HG02763 (cell line): ENCODE results near the gene SETBP1.

Experiments used
- ATAC-seq: cut with Tn5 transposase; IDR thresholded peaks from one replicate; pipeline ENCODE4 v1.9.1; 2021; ENCODE audit warnings: mild to moderate bottlenecking, moderate library complexity; ENCODE audit not compliant: unreplicated experiment

Gene SETBP1

DNA sequence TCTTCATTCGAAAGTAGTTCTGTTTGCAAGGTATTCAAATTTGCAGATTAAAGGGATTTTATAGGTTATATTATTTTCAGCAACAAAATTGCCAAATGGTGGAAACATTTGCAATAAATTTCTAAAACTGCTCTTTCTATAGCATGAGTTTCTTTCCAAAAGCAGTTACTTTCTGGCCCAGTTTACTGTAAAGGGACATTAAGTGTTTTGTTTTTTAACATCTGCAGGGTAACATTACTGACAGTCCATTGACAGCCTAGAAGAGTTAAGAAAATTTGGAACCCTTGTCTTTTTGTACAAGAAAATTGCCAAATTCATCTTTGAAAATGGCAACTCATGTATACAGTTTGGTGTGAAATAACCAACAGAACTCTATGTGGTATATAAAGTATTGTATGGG, 375.1 kb downstream of the SETBP1 start:
- no peak for ATAC-seq

DNA sequence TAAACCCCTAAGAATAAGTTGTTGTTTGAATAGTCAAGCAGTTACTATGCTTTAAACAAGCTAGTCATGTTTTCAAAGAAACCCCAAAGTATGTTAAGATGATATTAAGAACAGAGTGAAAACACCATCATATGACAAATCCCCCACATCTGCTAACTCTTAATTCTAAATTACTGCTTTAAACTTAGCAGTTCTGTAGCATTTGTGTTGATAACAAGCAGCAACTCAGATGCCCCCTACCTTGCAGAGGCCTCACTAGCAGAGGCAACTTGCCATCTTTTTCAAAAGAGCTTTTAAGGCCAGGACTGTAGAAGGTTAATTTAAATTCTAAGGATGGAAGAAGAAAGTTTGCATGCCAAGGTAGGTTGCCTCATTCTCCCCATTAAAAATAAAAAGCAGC, 376.2 kb downstream of the SETBP1 start:
- ATAC-seq = no peak

DNA sequence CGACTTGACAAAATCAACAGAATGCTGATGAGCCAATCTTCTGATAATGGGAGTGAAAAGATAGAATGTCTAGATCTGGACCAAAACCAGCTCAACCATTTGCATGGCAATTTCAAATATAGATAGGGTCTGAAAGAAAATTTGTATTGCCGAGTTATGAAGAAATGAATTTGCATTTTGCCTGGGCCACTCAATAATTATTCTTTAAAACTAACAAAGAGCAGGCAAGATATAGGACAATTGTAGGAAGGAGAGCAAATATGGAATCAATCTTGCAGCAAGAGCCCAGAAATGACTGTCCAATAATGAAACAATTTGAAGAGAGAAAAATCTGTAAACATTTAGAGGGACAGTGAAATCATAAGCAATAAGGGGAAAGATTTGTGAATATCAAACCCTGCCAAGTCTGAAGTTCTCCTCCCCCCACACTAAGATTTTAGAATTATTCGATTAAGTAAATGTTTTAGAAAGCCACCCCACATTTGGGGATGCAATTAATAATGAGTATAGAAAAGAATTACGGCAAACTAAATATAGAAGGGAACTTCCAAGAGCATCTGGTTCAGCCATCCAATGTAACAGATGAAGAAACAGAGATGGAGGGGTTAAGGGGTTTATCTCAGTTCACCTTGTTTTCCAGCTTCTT, 377.4 kb downstream of the SETBP1 start:
- ATAC-seq = no peak

DNA sequence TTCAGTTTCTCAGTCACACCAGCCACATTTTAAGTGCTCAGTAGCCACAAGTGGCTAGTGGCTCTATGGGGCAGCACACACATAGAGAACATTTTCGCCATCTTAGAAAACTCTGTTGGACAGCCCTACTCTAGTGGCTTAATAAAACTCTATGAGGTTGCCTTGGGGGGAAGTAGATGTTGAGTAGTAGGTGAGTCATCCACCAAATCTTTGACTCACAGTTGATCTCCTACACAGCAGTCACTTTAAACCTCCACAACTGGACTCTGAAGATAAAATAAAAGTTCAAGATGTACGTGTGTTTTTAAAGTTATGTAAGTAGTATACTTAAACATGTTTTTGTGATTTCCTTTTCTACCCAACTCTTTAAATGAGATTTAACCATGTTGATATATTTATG, 379.0 kb downstream of the SETBP1 start:
- ATAC-seq = no peak

DNA sequence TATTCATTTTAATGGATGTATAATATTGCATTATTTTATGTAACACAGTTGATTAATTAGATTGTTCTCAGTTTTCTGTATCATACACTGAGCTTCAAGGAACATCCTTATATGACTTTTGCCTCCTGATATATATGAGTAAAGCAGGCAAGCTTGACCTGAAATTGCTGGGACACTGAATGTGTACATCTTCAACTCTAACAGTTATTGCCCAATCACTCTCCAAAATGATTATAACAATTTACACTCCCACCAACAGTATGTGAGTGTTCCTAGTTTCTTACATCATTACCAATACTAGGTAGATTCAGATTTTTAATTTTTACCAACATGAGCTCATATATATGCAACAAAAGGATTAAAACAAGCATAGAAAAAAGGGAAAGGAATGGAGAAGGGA, 379.4 kb downstream of the SETBP1 start:
- no peak for ATAC-seq

DNA sequence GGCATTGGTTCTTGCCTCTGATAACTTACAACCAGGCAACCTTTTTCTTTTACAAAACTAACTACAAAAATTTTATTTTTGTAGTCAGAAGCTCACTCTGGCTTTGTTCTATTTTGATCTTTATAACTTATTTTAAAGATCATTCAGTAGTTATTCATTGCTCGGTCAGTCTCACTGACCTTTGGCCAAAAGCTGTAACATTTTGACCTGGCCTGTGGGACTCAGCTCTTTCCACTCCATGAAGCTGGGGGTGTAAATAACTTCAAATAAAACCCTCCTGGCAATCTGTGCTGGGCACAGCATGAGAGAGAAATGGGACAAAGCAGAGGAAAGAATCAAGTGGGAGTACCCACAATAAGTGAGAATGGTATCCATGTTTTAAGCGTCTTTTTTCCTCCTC, 380.7 kb downstream of the SETBP1 start:
- no peak for ATAC-seq

DNA sequence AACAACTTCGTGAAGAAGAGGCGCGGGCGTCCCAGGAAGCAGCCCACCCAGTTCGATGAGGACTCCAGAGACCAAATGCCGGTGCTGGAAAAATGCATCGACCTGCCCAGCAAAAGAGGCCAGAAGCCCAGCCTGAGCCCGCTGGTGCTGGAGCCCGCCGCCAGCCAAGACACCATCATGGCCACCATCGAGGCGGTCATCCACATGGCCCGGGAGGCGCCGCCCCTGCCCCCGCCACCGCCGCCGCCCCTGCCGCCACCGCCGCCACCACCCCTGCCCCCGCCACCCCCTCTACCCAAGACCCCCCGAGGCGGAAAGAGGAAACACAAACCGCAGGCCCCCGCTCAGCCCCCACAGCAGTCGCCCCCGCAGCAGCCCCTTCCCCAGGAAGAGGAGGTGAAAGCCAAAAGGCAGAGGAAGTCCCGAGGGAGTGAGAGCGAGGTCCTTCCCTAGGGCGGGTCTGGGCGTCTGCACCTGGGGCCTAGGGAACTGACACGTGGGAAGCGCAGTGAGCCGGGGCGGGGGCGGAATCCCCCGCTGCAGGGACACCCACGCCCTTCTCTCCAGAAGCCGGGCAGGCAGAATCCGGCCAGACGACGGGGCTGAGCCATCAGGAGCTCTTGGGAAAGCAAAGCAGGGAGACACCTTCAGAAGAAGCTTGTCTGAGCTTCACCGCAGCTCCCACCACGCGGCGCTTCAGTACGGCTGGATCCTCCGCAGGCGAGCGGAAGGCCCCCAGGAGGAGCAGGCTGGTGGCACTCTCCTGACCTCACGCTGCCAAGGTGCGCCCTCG, 382.8 kb downstream of the SETBP1 start:
- ATAC-seq = no peak

DNA sequence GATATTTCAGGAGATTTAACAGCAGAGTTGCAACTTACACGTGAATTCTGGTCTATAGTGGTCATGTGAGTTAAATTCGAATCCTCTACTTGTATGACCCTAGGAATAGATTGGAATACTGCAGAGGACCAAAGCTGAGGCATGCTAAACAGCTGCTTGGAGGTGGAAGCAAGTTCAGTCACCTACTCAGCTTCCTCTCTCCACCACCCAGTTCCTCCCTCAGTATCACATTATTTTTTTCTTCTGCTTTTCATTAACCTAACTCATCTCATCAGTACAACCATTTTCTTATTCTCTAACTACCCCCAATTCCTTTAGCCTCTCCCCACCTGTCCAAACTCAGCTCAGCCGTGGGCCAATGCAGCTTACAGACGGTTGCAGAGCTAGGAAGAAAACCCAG, 385.5 kb downstream of the SETBP1 start:
- no peak for ATAC-seq

DNA sequence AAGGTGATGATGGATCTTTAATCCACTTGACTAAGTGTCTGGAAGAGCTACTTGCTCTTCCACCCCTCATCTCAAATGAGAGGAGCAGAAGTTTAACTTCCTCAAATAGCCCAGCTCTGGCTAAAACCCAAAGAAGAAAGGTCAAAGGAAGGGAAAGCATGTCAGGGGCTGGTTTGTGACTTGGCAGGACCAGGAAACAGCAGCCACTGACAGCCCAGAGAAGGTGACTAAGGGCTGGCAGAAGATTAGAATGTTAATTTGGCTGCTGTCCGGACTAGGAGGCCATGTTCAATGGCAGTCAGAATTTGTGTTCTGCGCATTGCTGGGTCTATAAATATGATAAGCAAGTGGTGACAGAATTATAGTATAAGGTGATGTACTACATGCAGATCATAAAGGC, 386.2 kb downstream of the SETBP1 start:
- no peak for ATAC-seq

DNA sequence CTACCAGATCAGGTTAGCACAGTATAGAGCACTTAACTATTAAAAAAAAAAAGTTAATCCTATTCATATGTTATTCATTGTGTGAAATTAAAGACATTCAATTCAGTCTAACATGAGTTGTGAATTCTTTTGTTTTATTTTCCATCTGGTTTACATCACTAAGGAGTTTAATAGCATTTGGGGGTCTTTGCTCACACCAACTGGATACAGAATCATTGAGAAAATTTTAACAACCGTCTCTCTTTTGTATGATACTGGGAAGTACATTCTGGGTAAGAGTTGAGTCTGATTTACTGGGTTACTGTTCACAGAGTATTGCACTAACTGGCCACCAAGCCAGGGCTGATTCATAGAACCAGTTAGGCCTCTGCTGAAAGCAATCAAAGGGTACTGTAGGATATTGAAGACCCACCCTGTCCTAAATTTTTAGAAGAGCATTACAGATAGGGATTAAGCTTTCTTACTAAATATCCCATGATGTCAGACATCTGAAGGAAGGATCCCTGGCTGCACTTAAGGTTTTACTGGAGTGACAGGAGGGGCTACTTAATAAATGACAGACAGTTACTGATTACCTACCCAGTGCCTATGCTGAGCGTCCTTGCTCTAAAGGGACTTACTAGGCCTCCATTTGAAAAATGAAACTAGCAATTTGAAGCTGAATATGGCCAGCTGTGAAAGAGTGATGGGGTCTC, 387.9 kb downstream of the SETBP1 start:
- no peak for ATAC-seq

DNA sequence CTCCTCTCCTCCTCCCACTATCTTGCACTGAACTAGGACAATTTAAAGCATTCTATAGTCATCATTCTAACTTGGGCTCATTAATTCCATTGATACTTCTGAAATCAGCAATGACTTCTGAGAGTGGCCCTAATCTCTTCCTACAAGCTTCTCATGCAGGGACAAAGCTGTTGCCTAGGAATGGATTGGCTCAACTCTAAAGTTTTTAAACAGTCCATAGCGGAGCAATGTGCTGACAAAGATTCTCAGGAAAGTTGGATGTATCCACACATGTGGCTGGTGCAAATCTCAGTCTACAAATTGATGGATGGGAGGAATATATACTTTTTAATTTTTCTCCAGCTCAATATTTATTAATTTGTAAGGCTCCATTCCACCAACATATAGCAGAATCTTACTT, 388.9 kb downstream of the SETBP1 start:
- ATAC-seq = no peak

DNA sequence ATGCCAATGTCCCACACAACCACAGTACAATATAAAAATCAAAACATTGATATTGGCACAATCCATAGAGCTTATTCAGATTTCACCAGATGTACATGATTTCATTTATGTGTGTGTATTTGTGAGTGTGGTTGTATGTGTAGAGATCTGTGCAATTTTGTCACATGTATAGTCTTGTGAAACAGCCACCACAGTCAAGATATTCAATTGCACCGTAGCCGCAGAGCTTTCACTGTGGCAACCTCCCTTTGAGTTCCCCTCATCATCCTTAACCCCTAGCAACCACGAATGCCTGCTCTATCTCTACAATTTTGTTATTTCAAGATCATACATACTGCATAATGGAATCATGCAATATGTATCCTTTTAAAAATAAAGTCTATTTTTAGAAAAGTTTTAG, 391.3 kb downstream of the SETBP1 start:
- ATAC-seq = no peak

DNA sequence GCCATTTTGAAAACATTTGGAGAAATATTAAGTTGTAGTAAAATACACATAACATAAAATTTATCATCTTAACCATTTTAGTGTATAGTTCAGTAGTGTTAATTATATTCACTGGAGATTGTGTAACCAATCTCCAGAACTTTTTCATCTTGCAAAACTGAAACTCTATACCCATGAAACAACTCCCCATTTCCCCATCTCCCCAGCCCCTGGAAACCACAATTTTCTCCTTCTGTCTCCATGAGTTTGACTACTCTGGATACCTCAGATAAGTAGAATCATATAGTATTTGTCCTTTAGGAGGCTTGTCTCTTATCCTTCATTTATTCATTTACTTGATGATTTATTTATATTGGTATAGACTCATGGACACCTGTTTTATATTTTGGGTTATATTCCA, 392.9 kb downstream of the SETBP1 start:
- ATAC-seq = no peak

DNA sequence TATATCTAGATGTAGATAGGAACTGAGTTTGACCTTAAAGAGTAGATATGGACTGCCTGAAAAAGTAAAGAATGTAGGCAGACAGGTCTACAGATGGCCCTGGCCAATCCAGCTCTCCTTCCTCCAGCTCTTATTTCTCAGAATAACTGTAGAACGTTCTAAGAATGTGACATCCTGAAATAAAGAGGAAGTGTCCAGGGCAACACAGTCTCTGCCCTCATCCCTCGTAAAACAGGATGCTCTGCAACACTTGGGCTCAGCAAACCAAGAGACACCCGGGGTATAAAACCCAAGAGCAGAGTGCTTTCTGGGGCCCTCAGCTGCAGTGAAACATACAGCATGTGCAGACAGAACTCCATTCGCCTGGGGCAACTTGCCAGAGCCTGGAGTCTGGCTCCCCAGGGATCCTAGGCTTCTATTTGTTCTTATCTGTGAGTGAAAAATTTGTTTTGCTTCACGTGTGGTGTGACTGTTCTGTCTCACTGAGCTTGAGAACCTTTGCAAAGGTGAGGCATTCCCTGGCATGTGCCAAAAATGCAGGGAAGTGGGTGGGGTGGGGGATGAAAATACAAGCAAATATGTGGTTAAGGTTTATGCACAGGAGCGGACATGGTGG, 401.0 kb downstream of the SETBP1 start:
- ATAC-seq = no peak

DNA sequence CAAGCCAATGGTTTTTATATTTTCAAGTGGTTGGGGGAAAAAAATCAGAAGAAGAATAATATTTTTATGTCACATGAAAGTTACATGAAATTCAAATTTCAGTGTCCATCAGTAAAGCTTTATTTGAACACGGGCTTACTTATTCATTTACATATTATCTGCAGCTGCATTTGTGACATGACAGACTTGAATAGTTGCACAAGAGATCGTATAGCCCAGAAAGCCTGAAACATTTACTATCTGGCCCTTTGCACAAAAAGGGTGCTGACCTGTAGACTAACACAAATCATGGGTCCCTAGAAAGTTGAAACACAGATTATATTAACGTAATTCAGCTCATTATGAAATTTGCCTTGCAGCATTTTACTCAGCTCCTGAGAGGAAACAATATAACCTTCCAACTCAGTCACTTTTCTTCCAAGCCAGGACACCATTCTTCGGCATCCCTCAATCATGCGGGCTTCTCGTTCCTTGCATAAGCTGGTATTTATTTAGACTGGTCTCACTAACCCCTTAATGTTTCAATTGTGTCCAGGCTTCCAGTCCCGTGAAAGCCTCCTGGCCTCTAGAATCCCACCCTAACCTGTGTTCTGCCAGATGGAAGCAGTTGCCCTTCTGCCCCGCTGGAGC, 402.7 kb downstream of the SETBP1 start:
- ATAC-seq = no peak

DNA sequence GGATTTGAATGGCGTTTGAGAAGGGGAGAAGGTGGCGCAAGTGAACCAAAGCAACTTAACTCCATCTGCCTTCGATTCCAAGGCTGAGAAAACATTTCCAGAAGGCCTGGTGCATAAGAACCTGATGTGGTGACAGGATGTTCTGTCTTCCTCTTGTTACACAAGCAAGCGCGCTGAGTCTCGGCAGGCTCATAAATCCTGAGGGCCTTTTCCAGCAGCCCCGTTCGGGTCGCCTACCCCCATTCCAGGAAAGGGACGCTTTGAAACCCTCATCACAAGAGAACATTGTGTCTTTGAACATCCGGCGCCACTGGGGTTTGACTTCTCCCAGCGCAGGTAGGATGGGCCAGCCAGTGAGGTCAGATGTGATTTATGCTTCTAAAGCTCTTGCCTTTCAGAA, 403.5 kb downstream of the SETBP1 start:
- no peak for ATAC-seq

DNA sequence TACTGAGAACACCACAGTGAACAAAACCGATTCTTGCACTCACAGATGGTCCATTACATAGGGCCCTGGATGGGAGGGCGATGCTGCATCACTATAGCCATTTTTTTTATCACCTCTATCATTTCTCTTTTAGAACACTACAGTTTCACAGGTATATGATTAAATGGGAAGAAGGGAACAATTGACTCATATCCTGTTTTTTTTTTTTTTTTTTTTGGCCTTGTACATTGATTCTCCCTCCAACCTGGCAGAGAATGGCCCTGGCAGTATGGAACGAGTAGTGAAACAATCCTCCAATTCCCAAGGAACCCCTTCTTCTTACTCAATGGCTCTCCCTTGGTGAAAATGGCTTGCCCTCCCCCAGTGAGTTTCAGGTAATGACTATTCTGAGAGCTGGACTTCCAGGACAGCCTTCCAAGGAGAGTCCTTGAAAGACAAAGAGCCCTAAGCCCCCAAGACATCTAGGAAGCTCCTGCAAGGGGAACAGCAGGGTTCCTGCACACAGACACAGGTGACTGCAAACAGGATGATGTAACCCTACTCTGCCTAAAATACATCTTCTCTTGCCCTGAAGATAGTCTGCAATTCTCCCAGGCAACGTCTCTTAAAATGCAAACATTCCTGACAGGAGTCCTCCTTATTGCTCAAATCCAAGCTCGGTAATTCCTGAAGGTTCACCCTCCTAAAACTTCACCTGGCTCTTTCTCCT, 405.4 kb downstream of the SETBP1 start:
- ATAC-seq = no peak

DNA sequence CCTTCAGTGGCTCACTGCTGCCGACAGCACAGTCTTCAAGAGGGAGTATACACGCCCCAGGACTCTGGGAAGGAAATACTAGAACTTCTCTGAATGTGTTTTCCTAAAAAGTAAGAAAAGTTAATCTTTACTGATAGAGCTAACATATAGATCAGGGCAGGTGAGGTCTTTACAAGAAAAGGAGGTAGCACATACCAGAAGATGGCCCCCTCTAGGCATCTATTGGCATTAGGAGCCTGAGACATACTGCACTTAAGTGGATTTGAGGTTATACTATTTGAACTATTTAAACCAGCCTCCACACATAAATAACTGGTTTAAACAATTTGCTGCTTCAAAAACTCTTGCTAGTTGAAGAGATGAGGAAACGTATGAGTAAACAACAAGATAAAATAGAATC, 406.1 kb downstream of the SETBP1 start:
- no peak for ATAC-seq

DNA sequence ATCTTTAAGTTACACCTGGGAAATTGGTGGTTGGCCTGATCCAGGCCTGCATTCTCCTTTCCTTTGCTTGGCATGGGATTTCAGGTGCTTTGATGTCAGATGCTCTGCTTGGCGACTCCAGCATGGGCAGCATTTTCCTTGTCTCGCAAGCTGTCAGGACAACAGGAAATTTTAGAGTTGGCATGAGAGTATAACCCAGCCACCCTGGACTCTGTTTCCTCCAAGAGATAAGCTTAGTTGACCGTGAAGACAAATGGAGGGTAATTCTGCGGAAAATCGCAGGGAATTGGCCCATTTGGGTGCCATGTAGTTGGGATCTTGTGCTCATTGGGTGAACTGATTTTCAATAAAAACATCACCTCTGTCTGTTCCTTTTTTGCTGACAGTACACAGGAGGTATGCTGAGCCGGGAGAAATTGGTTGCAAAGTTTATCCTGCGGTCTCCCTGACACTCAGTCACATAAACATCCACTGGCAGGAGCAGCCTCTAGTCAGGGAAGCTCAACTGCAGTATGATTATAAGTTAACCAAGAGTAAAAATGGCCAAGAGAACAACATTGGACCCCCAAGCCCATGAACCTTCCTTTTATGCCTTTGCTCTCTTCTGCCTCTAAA, 409.9 kb downstream of the SETBP1 start:
- ATAC-seq = no peak
